ENCODE measurements around the gene TMEM108.

TMEM108 gene

GRCh38 chr3:133376810-133377209, 338.6 kb downstream of the TMEM108 start:
- TF ChIP-seq GATA2 (IDR thresholded peaks at IDR 0.05; ENCODE audit: low read depth, low read length): no peak
- TF ChIP-seq GATA3 (IDR thresholded peaks at IDR 0.05; ENCODE audit: low read depth, low read length): no peak

GRCh38 chr3:133377396-133377795, 339.2 kb downstream of the TMEM108 start:
- TF ChIP-seq GATA2 (IDR thresholded peaks at IDR 0.05; ENCODE audit: low read depth, low read length) (no peak), GATA3 (IDR thresholded peaks at IDR 0.05; ENCODE audit: low read depth, low read length) (no peak)

- no peak for TF ChIP-seq GATA3 (IDR thresholded peaks at IDR 0.05; ENCODE audit: low read depth, low read length)
Measured at GRCh38 chr3:133379926-133380325, 341.7 kb downstream of the TMEM108 start.

- TF ChIP-seq GATA3 (IDR thresholded peaks at IDR 0.05; ENCODE audit: low read depth, low read length): no peak
- no peak for TF ChIP-seq GATA2 (IDR thresholded peaks at IDR 0.05; ENCODE audit: low read depth, low read length)
Measured at GRCh38 chr3:133380481-133381225, 342.5 kb downstream of the TMEM108 start.

GRCh38 chr3:133381346-133382109, 343.3 kb downstream of the TMEM108 start:
- no peak for TF ChIP-seq GATA2 (IDR thresholded peaks at IDR 0.05; ENCODE audit: low read depth, low read length)
- TF ChIP-seq GATA3 (IDR thresholded peaks at IDR 0.05; ENCODE audit: low read depth, low read length): no peak

GRCh38 chr3:133383175-133383574, 345.0 kb downstream of the TMEM108 start:
- no peak for TF ChIP-seq GATA3 (IDR thresholded peaks at IDR 0.05; ENCODE audit: low read depth, low read length)
- no peak for TF ChIP-seq GATA2 (IDR thresholded peaks at IDR 0.05; ENCODE audit: low read depth, low read length)

- no peak for TF ChIP-seq GATA2 (IDR thresholded peaks at IDR 0.05; ENCODE audit: low read depth, low read length)
- TF ChIP-seq GATA3 (IDR thresholded peaks at IDR 0.05; ENCODE audit: low read depth, low read length): no peak
Measured at GRCh38 chr3:133383741-133384140, 345.6 kb downstream of the TMEM108 start.

GRCh38 chr3:133384331-133385027, 346.3 kb downstream of the TMEM108 start:
- TF ChIP-seq GATA2 (IDR thresholded peaks at IDR 0.05; ENCODE audit: low read depth, low read length): no peak
- no peak for TF ChIP-seq GATA3 (IDR thresholded peaks at IDR 0.05; ENCODE audit: low read depth, low read length)

GRCh38 chr3:133386876-133387275, 348.7 kb downstream of the TMEM108 start:
- TF ChIP-seq GATA2 (IDR thresholded peaks at IDR 0.05; ENCODE audit: low read depth, low read length): no peak
- TF ChIP-seq GATA3 (IDR thresholded peaks at IDR 0.05; ENCODE audit: low read depth, low read length): no peak

- TF ChIP-seq GATA2 (IDR thresholded peaks at IDR 0.05; ENCODE audit: low read depth, low read length) (no peak), GATA3 (IDR thresholded peaks at IDR 0.05; ENCODE audit: low read depth, low read length) (no peak)
Measured at GRCh38 chr3:133387341-133387740, 349.1 kb downstream of the TMEM108 start.

GRCh38 chr3:133388696-133389395, 350.7 kb downstream of the TMEM108 start:
- TF ChIP-seq GATA3 (IDR thresholded peaks at IDR 0.05; ENCODE audit: low read depth, low read length): no peak
- TF ChIP-seq GATA2 (IDR thresholded peaks at IDR 0.05; ENCODE audit: low read depth, low read length): no peak

- TF ChIP-seq GATA3 (IDR thresholded peaks at IDR 0.05; ENCODE audit: low read depth, low read length) (no peak), GATA2 (IDR thresholded peaks at IDR 0.05; ENCODE audit: low read depth, low read length) (no peak)
Measured at GRCh38 chr3:133390715-133391114, 352.5 kb downstream of the TMEM108 start.

GRCh38 chr3:133393204-133393603, 355.0 kb downstream of the TMEM108 start:
- TF ChIP-seq GATA2 (IDR thresholded peaks at IDR 0.05; ENCODE audit: low read depth, low read length) (no peak), GATA3 (IDR thresholded peaks at IDR 0.05; ENCODE audit: low read depth, low read length) (no peak)

All from SH-SY5Y (cell line).